Large intestine (tissue), 3 donors: ENCODE results near the gene PTPRD. TPM values are rescaled to one million over a fixed set of nuclear protein-coding genes. Genes with fewer than 3 reads are reported as not detected.

Experiments
- DNase-seq, 2 donors: peaks; one replicate each; pipeline versions ENCODE4 v3.0.0 to v3.0.0-alpha.2; 2013
- H3K27ac ChIP-seq: one replicate; pipeline ENCODE4 v1.5.1; 2013; ENCODE audit warnings: low read length
- H3K27me3 ChIP-seq: 2 replicates; pipeline ENCODE4 v1.6.1; 2013; ENCODE audit warnings: low read length; ENCODE audit not compliant: control insufficient read depth, insufficient read depth
- H3K36me3 ChIP-seq: 2 replicates; pipeline ENCODE4 v1.6.1; 2013; ENCODE audit warnings: low read length; ENCODE audit not compliant: control insufficient read depth, insufficient read depth
- H3K4me1 ChIP-seq: one replicate; pipeline ENCODE4 v1.6.1; 2013; ENCODE audit warnings: low read length; ENCODE audit not compliant: control insufficient read depth, insufficient read depth
- H3K4me3 ChIP-seq: one replicate; pipeline ENCODE4 v1.5.1; 2013; ENCODE audit warnings: low read length
- H3K9me3 ChIP-seq: one replicate; pipeline ENCODE4 v1.6.1; 2013; ENCODE audit warnings: mild to moderate bottlenecking, low read depth, low read length, moderate library complexity; ENCODE audit not compliant: control insufficient read depth
- WGBS: methylation state at CpG from one replicate; pipeline ENCODE4 v1.1.5; 2013; ENCODE audit warnings: low lambda C conversion rate; ENCODE audit not compliant: insufficient coverage; 5-methylcytosine and 5-hydroxymethylcytosine counted together
- polyA plus RNA-seq: library from polyadenylated mRNA; unstranded; fragments of 120-200 nt; gene quantifications from one replicate; pipeline ENCODE4 v1.2.1, GENCODE V29; 2013

PTPRD gene
- polyA plus RNA-seq, 1 donor = 12.0 TPM

GRCh38 chr9:9182431-9182830, 1430.4 kb downstream of the PTPRD start:
- Histone ChIP-seq H3K9me3 (no peaks in the 10 kb centered on the region), H3K27ac (no peak overlapping the region), H3K27me3 (no peaks in the 10 kb centered on the region), H3K36me3 (no peaks in the 10 kb centered on the region), H3K4me1 (no peaks in the 10 kb centered on the region), H3K4me3 (no peak overlapping the region)
- WGBS = 71% methylated on average over 2 of the region's 2 CpGs
- no peak for DNase-seq

- no peaks in the 10 kb centered on the region for H3K27me3 ChIP-seq
- H3K9me3 ChIP-seq = no peaks in the 10 kb centered on the region
- no CpG with 5 or more reads among the region's 1 CpG for WGBS
- no peak overlapping the region for H3K27ac ChIP-seq
- no peak overlapping the region for H3K4me3 ChIP-seq
- H3K36me3 ChIP-seq = no peaks in the 10 kb centered on the region
- DNase-seq = no peak
- H3K4me1 ChIP-seq = no peaks in the 10 kb centered on the region
Measured at GRCh38 chr9:9177081-9177480, 1435.7 kb downstream of the PTPRD start.

GRCh38 chr9:9174358-9174757, 1438.4 kb downstream of the PTPRD start:
- no peak for DNase-seq
- no peak overlapping the region for H3K27ac ChIP-seq
- no peaks in the 10 kb centered on the region for H3K27me3 ChIP-seq
- H3K4me1 ChIP-seq = no peaks in the 10 kb centered on the region
- no peak overlapping the region for H3K4me3 ChIP-seq
- H3K9me3 ChIP-seq = no peaks in the 10 kb centered on the region
- H3K36me3 ChIP-seq = no peaks in the 10 kb centered on the region

GRCh38 chr9:9173264-9173663, 1439.5 kb downstream of the PTPRD start:
- no peaks in the 10 kb centered on the region for H3K9me3 ChIP-seq
- H3K4me3 ChIP-seq = no peak overlapping the region
- WGBS = no CpG with 5 or more reads among the region's 1 CpG
- H3K36me3 ChIP-seq = no peaks in the 10 kb centered on the region
- no peak overlapping the region for H3K27ac ChIP-seq
- no peaks in the 10 kb centered on the region for H3K4me1 ChIP-seq
- no peak for DNase-seq
- H3K27me3 ChIP-seq = no peaks in the 10 kb centered on the region

GRCh38 chr9:9170439-9171134, 1442.2 kb downstream of the PTPRD start:
- H3K4me1 ChIP-seq = no peaks in the 10 kb centered on the region
- H3K36me3 ChIP-seq = no peaks in the 10 kb centered on the region
- WGBS = 52% methylated on average over 2 of the region's 4 CpGs
- no peaks in the 10 kb centered on the region for H3K27me3 ChIP-seq
- H3K27ac ChIP-seq = no peak overlapping the region
- no peak for DNase-seq
- no peak overlapping the region for H3K4me3 ChIP-seq
- H3K9me3 ChIP-seq = no peaks in the 10 kb centered on the region

GRCh38 chr9:9142001-9142400, 1470.8 kb downstream of the PTPRD start:
- Histone ChIP-seq H3K36me3 (no peaks in the 10 kb centered on the region), H3K27ac (no peak overlapping the region), H3K4me1 (no peaks in the 10 kb centered on the region), H3K4me3 (no peak overlapping the region), H3K9me3 (no peaks in the 10 kb centered on the region), H3K27me3 (no peaks in the 10 kb centered on the region)
- no peak for DNase-seq
- WGBS = no CpG with 5 or more reads among the region's 3 CpGs

GRCh38 chr9:9133526-9133925, 1479.3 kb downstream of the PTPRD start:
- no peak for DNase-seq
- Histone ChIP-seq H3K4me1 (no peaks in the 10 kb centered on the region), H3K36me3 (no peaks in the 10 kb centered on the region), H3K9me3 (no peaks in the 10 kb centered on the region), H3K27me3 (no peaks in the 10 kb centered on the region), H3K4me3 (no peak overlapping the region), H3K27ac (no peak overlapping the region)
- WGBS = 100% methylated on average over 1 of the region's 3 CpGs

GRCh38 chr9:9124616-9125015, 1488.2 kb downstream of the PTPRD start:
- H3K4me3 ChIP-seq = no peak overlapping the region

GRCh38 chr9:9122230-9122875, 1490.4 kb downstream of the PTPRD start:
- H3K4me1 ChIP-seq = no peaks in the 10 kb centered on the region
- H3K9me3 ChIP-seq = no peaks in the 10 kb centered on the region
- H3K27ac ChIP-seq = no peak overlapping the region
- no peak for DNase-seq
- no peaks in the 10 kb centered on the region for H3K36me3 ChIP-seq
- no peaks in the 10 kb centered on the region for H3K27me3 ChIP-seq
- no CpG with 5 or more reads among the region's 3 CpGs for WGBS
- H3K4me3 ChIP-seq = no peak overlapping the region

More at GRCh38 chr9:9124616-9125015, 1488.2 kb downstream of the PTPRD start:
- no peak for DNase-seq
- Histone ChIP-seq H3K4me1 (no peaks in the 10 kb centered on the region), H3K36me3 (no peaks in the 10 kb centered on the region), H3K9me3 (no peaks in the 10 kb centered on the region), H3K27me3 (no peaks in the 10 kb centered on the region), H3K27ac (no peak overlapping the region)
- WGBS = 58% methylated on average over 2 of the region's 2 CpGs

- no peaks in the 10 kb centered on the region for H3K27me3 ChIP-seq
- no peaks in the 10 kb centered on the region for H3K36me3 ChIP-seq
- H3K4me3 ChIP-seq = no peak overlapping the region
- H3K9me3 ChIP-seq = no peaks in the 10 kb centered on the region
- 80% methylated on average over 1 of the region's 2 CpGs for WGBS
- H3K27ac ChIP-seq = no peak overlapping the region
- H3K4me1 ChIP-seq = no peaks in the 10 kb centered on the region
- DNase-seq = no peak
Measured at GRCh38 chr9:9117866-9118265, 1494.9 kb downstream of the PTPRD start.
